22Rv1 (cell line): Measurements from ENCODE around the gene MAP2K2.

Experiments
- H3K27ac ChIP-seq: fragments of 450-650 bp; 2 replicates; pipeline ENCODE4 v1.5.1; 2017
- ZFX ChIP-seq: fragments of 450-650 bp; IDR thresholded peaks from 2 replicates; pipeline ENCODE4 v1.6.1; 2017; ENCODE audit warnings: antibody characterized with exemption, borderline replicate concordance
- TF ChIP-seq, protein P1 (sequence below): fragments of 450-650 bp; IDR thresholded peaks from 2 replicates; pipeline ENCODE4 v1.5.1; 2017; ENCODE audit warnings: mild to moderate bottlenecking

Gene MAP2K2

DNA sequence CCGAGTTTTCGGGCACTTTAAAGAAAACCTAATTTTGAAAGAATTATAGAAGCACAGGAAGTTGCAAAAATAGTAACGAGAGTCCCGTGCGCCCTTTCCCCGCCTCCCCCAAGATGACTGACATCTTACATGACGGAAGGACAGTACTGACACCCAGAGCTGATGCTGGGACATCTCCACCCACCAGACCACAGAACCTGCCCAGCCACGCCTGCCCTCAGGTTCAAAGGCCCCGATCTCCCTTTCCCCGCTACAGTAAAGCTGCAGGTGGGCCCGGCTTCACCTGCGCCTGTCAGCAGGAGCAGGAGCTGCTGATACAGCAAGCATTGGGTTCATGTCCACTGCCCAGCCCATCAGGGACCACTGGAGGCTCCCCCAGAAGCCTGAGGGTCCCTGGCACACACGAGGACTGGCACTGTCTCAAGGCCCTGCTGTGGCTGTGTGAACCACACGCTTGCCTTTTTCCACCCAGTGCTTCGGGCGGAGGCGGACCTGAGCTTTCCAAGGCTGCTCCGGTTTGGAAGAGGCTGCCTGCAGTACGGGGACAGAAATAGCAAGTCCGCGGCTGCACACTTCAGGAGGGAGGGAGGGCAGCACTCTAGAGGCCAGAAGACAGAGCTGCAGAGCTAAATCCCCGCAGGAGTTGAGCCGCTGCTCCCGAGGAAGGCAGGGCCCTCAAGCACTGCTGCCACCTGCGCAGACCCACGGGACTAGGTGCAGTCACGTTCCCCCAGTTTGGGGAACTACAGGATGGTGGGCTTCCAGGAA is 8.7 kb downstream of the MAP2K2 start:
- H3K27ac ChIP-seq, result no peak overlapping the region
- no peak for TF ChIP-seq ZFX
- TF ChIP-seq, protein P1, sequence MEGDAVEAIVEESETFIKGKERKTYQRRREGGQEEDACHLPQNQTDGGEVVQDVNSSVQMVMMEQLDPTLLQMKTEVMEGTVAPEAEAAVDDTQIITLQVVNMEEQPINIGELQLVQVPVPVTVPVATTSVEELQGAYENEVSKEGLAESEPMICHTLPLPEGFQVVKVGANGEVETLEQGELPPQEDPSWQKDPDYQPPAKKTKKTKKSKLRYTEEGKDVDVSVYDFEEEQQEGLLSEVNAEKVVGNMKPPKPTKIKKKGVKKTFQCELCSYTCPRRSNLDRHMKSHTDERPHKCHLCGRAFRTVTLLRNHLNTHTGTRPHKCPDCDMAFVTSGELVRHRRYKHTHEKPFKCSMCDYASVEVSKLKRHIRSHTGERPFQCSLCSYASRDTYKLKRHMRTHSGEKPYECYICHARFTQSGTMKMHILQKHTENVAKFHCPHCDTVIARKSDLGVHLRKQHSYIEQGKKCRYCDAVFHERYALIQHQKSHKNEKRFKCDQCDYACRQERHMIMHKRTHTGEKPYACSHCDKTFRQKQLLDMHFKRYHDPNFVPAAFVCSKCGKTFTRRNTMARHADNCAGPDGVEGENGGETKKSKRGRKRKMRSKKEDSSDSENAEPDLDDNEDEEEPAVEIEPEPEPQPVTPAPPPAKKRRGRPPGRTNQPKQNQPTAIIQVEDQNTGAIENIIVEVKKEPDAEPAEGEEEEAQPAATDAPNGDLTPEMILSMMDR, result no peak

DNA sequence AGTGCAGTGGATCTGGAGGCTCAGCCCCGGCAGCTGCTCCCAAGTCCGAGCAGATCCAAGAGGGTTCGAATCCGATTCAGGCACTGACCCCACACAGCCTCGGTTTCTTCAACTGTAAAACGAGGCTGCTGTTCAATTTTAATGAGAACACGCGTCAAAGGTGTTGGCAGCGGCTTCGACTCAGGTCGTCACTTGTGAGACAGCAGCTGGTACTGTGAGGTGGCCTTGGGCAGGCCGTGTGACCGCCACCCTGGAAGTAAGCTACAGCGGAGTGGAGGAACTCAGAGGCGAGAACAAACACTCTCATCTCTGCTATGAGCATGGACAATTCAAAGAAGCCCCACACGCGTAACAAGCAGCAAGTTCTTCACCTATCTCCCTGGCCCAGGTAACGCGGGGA is 9.7 kb downstream of the MAP2K2 start:
- TF ChIP-seq, protein P1, result no peak
- no peak for TF ChIP-seq ZFX
- H3K27ac ChIP-seq, result no peak overlapping the region

DNA sequence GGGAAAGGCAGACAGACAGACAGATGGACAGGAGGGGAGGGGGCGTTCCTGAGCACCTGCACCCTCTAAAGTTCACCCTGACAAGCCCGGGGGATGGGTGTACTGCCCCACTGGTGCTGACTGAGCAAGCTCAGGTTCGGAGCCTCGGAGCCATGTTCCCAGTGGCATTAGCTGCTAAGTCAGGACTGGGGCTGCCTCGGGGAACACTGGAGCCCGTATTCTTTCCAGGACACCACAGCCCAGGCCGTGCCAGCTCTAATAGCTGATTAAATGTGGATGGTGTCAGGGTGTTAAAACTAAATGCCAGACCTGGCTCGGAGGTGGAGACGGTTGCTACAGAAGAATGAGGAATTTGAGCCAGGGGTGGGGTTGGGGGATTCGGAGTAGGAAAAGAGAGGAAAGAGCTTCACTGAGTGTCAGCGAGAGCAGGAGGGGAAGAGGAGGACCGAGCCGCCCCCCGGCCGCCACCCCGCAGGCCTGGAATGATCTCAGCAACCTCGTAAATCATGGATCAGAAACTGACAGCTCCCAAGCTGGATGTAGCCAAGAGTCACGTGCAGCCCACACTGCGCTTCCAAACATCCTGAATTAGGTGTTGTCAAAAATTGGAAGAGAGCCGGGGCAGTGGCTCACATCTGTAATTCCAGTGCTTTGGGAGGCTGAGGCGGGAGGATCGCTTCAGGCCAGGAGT is 10.4 kb downstream of the MAP2K2 start:
- no peak overlapping the region for H3K27ac ChIP-seq
- TF ChIP-seq, protein P1, result no peak
- no peak for TF ChIP-seq ZFX

DNA sequence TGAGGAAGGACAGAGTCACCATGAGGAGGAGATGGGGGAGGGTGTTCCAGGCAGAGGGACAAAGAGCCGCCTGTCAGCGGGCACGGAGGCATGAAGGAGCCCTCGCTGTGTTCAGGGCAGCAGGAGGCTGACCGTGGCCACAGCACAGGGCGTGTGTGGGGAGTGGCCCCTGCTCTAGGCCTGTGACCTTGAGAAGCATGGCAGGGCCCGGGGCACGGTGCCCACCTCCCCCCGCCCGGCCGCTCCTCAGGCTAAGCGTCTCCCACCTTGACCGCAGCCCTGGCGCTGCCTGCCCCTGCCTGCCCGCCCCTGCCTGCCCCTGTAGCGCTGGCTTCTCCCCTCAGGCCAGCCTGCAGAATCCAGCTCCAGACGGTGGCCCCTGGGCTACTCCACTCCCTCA is 11.6 kb downstream of the MAP2K2 start:
- no peak overlapping the region for H3K27ac ChIP-seq
- no peak for TF ChIP-seq ZFX
- TF ChIP-seq, protein P1, result no peak

DNA sequence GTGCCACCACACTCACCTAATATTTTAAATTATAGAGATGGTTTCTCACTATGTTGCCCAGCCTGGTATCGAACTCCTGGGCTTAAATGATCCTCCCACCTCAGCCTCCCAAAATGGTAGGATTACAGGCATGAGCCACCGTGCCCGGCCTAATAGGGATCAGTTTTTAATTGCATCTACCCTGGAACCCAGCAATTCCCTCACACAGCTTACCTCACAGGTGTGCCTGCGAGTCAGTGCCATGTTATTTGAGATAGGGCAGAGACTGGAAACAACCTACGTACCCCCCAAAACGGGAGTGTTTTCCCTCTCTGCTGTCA is 14.3 kb downstream of the MAP2K2 start:
- TF ChIP-seq, protein P1, result no peak
- no peak for TF ChIP-seq ZFX
- no peak overlapping the region for H3K27ac ChIP-seq

DNA sequence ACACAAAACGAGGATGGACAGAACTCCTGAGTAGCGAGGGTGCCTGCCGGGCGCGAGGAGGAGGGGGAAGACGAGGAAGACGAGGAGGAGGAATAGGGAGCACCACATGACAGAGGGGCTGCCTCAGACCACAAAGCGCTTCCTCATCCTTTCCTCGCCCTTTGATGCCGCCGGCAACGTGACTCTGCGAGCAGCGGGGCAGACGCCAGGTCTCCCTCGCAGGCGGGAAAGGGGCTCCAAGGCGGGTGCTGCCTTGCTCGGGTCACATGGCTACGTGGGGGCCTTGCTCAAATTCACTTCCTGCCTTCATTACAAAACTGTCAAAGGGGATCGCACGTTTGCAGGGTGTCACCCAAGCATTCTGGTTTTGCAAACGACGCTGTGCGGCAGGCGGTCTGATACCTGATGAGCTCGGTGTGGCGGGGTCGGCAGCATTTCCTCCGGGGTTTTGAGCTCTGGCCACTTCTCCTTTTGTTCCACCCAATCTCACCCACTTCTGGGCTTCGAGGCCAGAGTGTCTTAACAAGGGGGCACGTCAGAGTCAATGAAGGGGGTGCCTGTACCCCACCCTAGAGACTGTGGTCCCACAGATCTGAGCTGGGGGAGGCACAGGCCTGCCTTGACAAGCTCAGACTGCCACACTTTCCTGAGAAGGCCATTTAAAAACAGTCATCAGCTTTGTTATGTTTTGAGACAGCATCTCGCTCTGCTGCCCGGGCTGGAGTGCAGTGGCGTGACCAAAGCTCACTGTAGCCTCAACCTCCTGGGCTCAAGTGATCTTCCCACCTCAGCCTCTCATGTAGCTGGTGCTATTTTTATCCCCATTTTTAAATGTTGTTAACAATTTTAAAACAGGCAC is 14.9 kb downstream of the MAP2K2 start:
- no peak for TF ChIP-seq ZFX
- TF ChIP-seq, protein P1, result no peak
- H3K27ac ChIP-seq, result no peak overlapping the region
